Measurements from ENCODE around the gene CLBA1.
"Not testable (repeated sequence)": the region's sequence is repeated elsewhere in the genome, so short reads cannot be mapped to it uniquely, and the experiment has no call there.

Gene CLBA1

GRCh38 chr14:105023144-105023543 lies 37.6 kb downstream of the CLBA1 start:
- no peak for DNase-seq (ENCODE audit: low spot score)

- DNase-seq (ENCODE audit: low spot score) = no peak
These were observed 38.3 kb downstream of the CLBA1 start for GRCh38 chr14:105023791-105024480.

- no peak for DNase-seq (ENCODE audit: low spot score)
These were observed 39.8 kb downstream of the CLBA1 start for GRCh38 chr14:105025429-105025828.

GRCh38 chr14:105026033-105026785 lies 40.6 kb downstream of the CLBA1 start:
- DNase-seq (ENCODE audit: low spot score) = no peak

- no peak for DNase-seq (ENCODE audit: low spot score)
These were observed 41.4 kb downstream of the CLBA1 start for GRCh38 chr14:105026802-105027563.

- DNase-seq (ENCODE audit: low spot score) = not testable (repeated sequence)
These were observed 42.1 kb downstream of the CLBA1 start for GRCh38 chr14:105027718-105028117.

GRCh38 chr14:105028251-105028927 lies 42.8 kb downstream of the CLBA1 start:
- DNase-seq (ENCODE audit: low spot score) = no peak

- DNase-seq (ENCODE audit: low spot score) = no peak
These were observed 43.8 kb downstream of the CLBA1 start for GRCh38 chr14:105029402-105029801.

GRCh38 chr14:105030194-105030593 lies 44.6 kb downstream of the CLBA1 start:
- DNase-seq (ENCODE audit: low spot score) = no peak

- DNase-seq (ENCODE audit: low spot score) = no peak
These were observed 45.3 kb downstream of the CLBA1 start for GRCh38 chr14:105030836-105031396.

GRCh38 chr14:105032451-105032901 lies 46.9 kb downstream of the CLBA1 start:
- DNase-seq (ENCODE audit: low spot score) = not testable (repeated sequence)

GRCh38 chr14:105033412-105033900 lies 47.9 kb downstream of the CLBA1 start:
- DNase-seq (ENCODE audit: low spot score) = not testable (repeated sequence)

- no peak for DNase-seq (ENCODE audit: low spot score)
These were observed 48.9 kb downstream of the CLBA1 start for GRCh38 chr14:105034315-105035039.

- not testable (repeated sequence) for DNase-seq (ENCODE audit: low spot score)
These were observed 50.0 kb downstream of the CLBA1 start for GRCh38 chr14:105035616-105036015.

GRCh38 chr14:105039458-105040205 lies 54.0 kb downstream of the CLBA1 start:
- no peak for DNase-seq (ENCODE audit: low spot score)

- no peak for DNase-seq (ENCODE audit: low spot score)
These were observed 56.5 kb downstream of the CLBA1 start for GRCh38 chr14:105041841-105042765.

GRCh38 chr14:105042813-105043212 lies 57.2 kb downstream of the CLBA1 start:
- DNase-seq (ENCODE audit: low spot score) = no peak

GRCh38 chr14:105043641-105044040 lies 58.1 kb downstream of the CLBA1 start:
- no peak for DNase-seq (ENCODE audit: low spot score)

Measured in pons (tissue), 1 donor.